OCI-LY3 (cell line): ENCODE results near the gene RNASEH1.

Experiments used
- CTCF ChIP-seq: fragments of 200-600, 300-600 bp; sonication (generic); IDR thresholded peaks from 2 replicates; pipeline ENCODE4 v1.5.1; 2014; ENCODE audit warnings: antibody characterized with exemption, low read length, low read depth
- EZH2phosphoT487 ChIP-seq: fragments of 200-600 bp; shearing (Covaris generic); IDR thresholded peaks from 2 replicates; pipeline ENCODE4 v1.6.1; 2018; ENCODE audit warnings: antibody characterized with exemption, mixed run types, low read depth

GRCh38 chr2:3602553-3603339 lies 44.6 kb upstream of the RNASEH1 start:
- TF ChIP-seq CTCF (no peak), EZH2phosphoT487 (no peak)
